Measurements from ENCODE around the gene H2AZ1. TPM values are rescaled to one million over a fixed set of nuclear protein-coding genes. Genes with fewer than 3 reads are reported as not detected.

The H2AZ1 gene
- total and polyA plus RNA-seq, 2 donors (not counting 1 experiment from before 2014, with no cell fraction given) = 95.9 to 105 TPM

DNA sequence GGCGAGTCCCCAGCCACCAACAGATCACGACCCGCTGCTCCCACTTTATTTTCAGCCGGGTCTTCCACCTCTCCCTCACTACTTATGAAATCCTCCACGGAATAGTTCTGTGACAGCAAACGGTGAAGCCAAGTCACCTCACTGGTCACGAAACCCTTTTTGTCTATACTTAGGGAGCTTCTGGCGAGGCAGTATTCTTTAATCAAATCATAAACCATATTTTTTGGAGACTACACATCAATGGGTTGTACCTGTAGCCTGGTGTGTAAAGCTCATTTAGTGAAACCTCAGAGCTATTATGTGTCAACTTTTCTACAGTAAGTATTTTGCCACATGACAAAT, 809 bp upstream of the H2AZ1 start:
- Histone ChIP-seq H3K9me3 (ENCODE audit: control extremely low read depth in 1 of 3, control insufficient read depth in 2 of 3, insufficient read depth in 1 of 3, low read length in 2 of 3) (peaks cover 0 to 4% (median 0%) of the 10 kb centered on the region in 3 donors), H3K79me2 (ENCODE audit: control insufficient read depth, insufficient read depth, low read length) (peaks cover 4% of the 10 kb centered on the region), H3K4me1 (ENCODE audit: control insufficient read depth in 2 of 2, insufficient read depth in 2 of 2, low read length in 2 of 2) (peaks cover 16 to 23% of the 10 kb centered on the region in 2 donors), H3K27me3 (replicated peaks in 1 of 4; ENCODE audit: control extremely low read depth in 1 of 4, control insufficient read depth in 3 of 4, insufficient read depth in 4 of 4, low read length in 3 of 4) (no peaks in the 10 kb centered on the region), H3K4me2 (replicated peaks; ENCODE audit: low read depth, low read length, poor library complexity, severe bottlenecking) (peak overlapping the region; percentile 94), H2AFZ (ENCODE audit: insufficient read depth, low read depth, low read length, poor library complexity, severe bottlenecking) (peak overlapping the region; percentile 95), H3K36me3 (replicated peaks in 1 of 2; ENCODE audit: control extremely low read depth in 1 of 2, control insufficient read depth in 1 of 2, extremely low read depth in 1 of 2, insufficient read depth in 2 of 2, low read length in 1 of 2) (no peaks in the 10 kb centered on the region), H3K4me3 (ENCODE audit: control extremely low read depth in 1 of 5, extremely low read depth in 1 of 5, insufficient read depth in 1 of 5, low read depth in 2 of 5, low read length in 4 of 5) (peak overlapping the region; percentile 60 to 96 (median 84)), H3K9ac (ENCODE audit: low read length) (peak overlapping the region; percentile 88), H3K27ac (ENCODE audit: low read length in 2 of 2) (peak overlapping the region; percentile 46 to 82), H4K20me1 (ENCODE audit: control insufficient read depth, insufficient read depth, low read length, poor library complexity, severe bottlenecking) (no peaks in the 10 kb centered on the region)
- Mint-ChIP-seq H3K4me3 (no peak overlapping the region), H3K27ac (no peak overlapping the region), H3K4me1 (peaks cover 20% of the 10 kb centered on the region), H3K27me3 (no peaks in the 10 kb centered on the region), H3K9me3 (ENCODE audit: insufficient read depth) (no peaks in the 10 kb centered on the region)
- WGBS (ENCODE audit: insufficient coverage) = 0% methylated on average over 5 of the region's 8 CpGs
- intact Hi-C loops (cut with micrococcal nuclease) = loop anchor here (1.0 to 2.0 kb wide), 3 partner anchors 388 to 1808 kb away; partner anchors contain the start of genes PPP3CA and STPG2
- ChIA-PET POLR2A (interaction anchor here (1.3 kb wide), 1 partner anchor 387 kb away, joined by 3 read pairs; the partner anchor contains the start of gene TRMT10A), CTCF (interaction anchor here (1.5 to 1.7 kb wide), 2 partner anchors 143 to 388 kb away, joined by 5 to 6 read pairs; partner anchors contain the start of gene TRMT10A)
- no peak for TF ChIP-seq EZH2 (IDR thresholded peaks at IDR 0.05; ENCODE audit: borderline replicate concordance, insufficient read depth, low read depth, low read length, poor library complexity, severe bottlenecking)
- TF ChIP-seq, protein P1, sequence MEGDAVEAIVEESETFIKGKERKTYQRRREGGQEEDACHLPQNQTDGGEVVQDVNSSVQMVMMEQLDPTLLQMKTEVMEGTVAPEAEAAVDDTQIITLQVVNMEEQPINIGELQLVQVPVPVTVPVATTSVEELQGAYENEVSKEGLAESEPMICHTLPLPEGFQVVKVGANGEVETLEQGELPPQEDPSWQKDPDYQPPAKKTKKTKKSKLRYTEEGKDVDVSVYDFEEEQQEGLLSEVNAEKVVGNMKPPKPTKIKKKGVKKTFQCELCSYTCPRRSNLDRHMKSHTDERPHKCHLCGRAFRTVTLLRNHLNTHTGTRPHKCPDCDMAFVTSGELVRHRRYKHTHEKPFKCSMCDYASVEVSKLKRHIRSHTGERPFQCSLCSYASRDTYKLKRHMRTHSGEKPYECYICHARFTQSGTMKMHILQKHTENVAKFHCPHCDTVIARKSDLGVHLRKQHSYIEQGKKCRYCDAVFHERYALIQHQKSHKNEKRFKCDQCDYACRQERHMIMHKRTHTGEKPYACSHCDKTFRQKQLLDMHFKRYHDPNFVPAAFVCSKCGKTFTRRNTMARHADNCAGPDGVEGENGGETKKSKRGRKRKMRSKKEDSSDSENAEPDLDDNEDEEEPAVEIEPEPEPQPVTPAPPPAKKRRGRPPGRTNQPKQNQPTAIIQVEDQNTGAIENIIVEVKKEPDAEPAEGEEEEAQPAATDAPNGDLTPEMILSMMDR (IDR thresholded peaks at IDR 0.05) = no peak
- ATAC-seq (ENCODE audit: low read depth) = no peak
- no peak for DNase-seq

All from B cell (primary cell).